Tibial artery (tissue), 4 donors: ENCODE results near the gene PLXNA4.

Source experiments
- DNase-seq, 2 donors: peaks; one replicate each; pipeline ENCODE4 v3.0.0-alpha.2; 2019
- H3K27ac ChIP-seq, 2 donors: fragments of 200-600 bp; sonication (generic) in 1 of 2; 1 replicate in 1 of 2; 2 replicates in 1 of 2; pipeline ENCODE4 v1.5.1; 2018 to 2019; ENCODE audit warnings: mild to moderate bottlenecking in 1 of 2
- H3K27me3 ChIP-seq, 2 donors: fragments of 200-600 bp; sonication (generic) in 1 of 2; one replicate each; pipeline versions ENCODE4 v1.5.1 to v1.6.0; 2016 to 2019
- H3K36me3 ChIP-seq, 3 donors: fragments of 200-600 bp; sonication (generic) in 2 of 3; one replicate each; pipeline ENCODE4 v1.5.1; 2016 to 2019; ENCODE audit warnings: mild to moderate bottlenecking in 2 of 3
- H3K4me1 ChIP-seq, 4 donors: fragments of 200-600 bp; sonication (generic) in 2 of 4; 1 replicate in 3 of 4; 2 replicates in 1 of 4; pipeline ENCODE4 v1.5.1; 2016 to 2019
- H3K4me3 ChIP-seq, 2 donors: fragments of 200-600 bp; sonication (generic) in 1 of 2; 1 replicate in 1 of 2; 2 replicates in 1 of 2; pipeline ENCODE4 v1.5.1; 2018 to 2019; ENCODE audit warnings: mild to moderate bottlenecking in 2 of 2
- H3K9me3 ChIP-seq, 3 donors: fragments of 200-600 bp; sonication (generic) in 1 of 3; one replicate each; pipeline ENCODE4 v1.5.1; 2016 to 2019
- intact Hi-C: fragments of 100-400 bp; cut with DNase I; formaldehyde crosslinking; loops from one replicate; pipeline ENCODE4 v1.15.0; 2023; ENCODE audit warnings: low total_unique reads
- TF ChIP-seq, protein P1 (sequence below), 2 experiments: fragments of 200-600 bp in 1 of 2; fragments of 450-650 bp in 1 of 2; IDR thresholded peaks; one replicate each; pipeline ENCODE4 v1.5.1; 2017 to 2019; ENCODE audit warnings: antibody characterized with exemption in 2 of 2, mild to moderate bottlenecking in 1 of 2, moderate library complexity in 1 of 2

PLXNA4 gene

DNA sequence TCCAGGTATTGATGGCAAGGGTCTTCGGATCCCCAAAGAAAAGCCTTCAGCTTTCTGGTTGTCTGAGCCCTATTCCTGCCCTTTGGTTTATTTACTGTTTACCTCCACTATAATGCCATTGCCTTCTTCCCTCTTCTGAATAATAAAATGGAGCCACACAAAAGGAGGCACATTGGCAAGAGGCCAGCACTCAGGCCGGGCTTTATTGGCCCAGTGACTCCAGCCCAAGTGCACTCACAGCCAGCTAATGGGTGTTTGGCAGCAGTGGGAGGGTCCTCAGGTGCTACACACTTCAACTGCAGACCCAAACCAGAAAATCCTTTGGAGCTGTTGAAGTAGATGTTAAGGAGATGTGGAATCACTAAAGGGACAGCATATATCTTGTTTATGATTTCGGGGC lies 336.0 kb downstream of the PLXNA4 start:
- H3K4me1 ChIP-seq, result no peaks in the 10 kb centered on the region
- H3K27me3 ChIP-seq, result no peaks in the 10 kb centered on the region
- H3K27ac ChIP-seq, result no peak overlapping the region
- TF ChIP-seq, protein P1, sequence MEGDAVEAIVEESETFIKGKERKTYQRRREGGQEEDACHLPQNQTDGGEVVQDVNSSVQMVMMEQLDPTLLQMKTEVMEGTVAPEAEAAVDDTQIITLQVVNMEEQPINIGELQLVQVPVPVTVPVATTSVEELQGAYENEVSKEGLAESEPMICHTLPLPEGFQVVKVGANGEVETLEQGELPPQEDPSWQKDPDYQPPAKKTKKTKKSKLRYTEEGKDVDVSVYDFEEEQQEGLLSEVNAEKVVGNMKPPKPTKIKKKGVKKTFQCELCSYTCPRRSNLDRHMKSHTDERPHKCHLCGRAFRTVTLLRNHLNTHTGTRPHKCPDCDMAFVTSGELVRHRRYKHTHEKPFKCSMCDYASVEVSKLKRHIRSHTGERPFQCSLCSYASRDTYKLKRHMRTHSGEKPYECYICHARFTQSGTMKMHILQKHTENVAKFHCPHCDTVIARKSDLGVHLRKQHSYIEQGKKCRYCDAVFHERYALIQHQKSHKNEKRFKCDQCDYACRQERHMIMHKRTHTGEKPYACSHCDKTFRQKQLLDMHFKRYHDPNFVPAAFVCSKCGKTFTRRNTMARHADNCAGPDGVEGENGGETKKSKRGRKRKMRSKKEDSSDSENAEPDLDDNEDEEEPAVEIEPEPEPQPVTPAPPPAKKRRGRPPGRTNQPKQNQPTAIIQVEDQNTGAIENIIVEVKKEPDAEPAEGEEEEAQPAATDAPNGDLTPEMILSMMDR (IDR thresholded peaks at IDR 0.05), result no peak
- DNase-seq, result no peak
- H3K9me3 ChIP-seq, result no peaks in the 10 kb centered on the region
- H3K4me3 ChIP-seq, result no peak overlapping the region
- intact Hi-C loops, result no loop called here
- peaks cover 0 to 5% (median 0%) of the 10 kb centered on the region in 3 donors for H3K36me3 ChIP-seq

DNA sequence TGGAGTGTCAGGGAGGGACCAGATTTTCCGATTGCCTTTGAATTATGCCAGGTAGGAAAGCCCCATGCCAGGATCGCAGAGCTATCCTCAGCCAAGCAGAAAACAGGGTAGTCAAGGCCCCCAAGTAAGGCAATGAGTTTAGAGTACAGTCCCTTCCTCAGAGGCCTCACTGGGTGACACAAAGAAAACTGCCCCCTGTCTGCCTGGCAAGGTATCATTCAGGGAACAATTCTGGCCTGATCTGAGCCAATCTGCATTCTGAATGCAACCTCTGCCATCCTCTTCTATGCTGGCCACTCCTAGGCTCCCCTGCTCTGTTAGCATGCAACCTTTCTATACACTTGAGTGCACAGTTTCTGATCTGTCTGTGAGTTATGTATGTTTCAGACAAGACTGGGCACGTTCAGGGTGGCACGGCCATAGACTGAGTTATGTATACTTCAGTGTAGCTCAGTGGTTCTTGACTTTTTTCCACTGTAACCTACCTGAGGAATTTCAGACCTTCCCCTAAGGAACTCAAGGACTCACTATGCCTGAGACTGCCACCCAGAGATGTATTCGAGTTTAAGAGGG lies 336.8 kb downstream of the PLXNA4 start:
- H3K4me1 ChIP-seq, result no peaks in the 10 kb centered on the region
- H3K27ac ChIP-seq, result no peak overlapping the region
- TF ChIP-seq, protein P1 (IDR thresholded peaks at IDR 0.05), result no peak
- H3K27me3 ChIP-seq, result no peaks in the 10 kb centered on the region
- intact Hi-C loops, result no loop called here
- no peak for DNase-seq
- no peaks in the 10 kb centered on the region for H3K9me3 ChIP-seq
- H3K4me3 ChIP-seq, result no peak overlapping the region
- H3K36me3 ChIP-seq, result peaks cover 0 to 5% (median 0%) of the 10 kb centered on the region in 3 donors

DNA sequence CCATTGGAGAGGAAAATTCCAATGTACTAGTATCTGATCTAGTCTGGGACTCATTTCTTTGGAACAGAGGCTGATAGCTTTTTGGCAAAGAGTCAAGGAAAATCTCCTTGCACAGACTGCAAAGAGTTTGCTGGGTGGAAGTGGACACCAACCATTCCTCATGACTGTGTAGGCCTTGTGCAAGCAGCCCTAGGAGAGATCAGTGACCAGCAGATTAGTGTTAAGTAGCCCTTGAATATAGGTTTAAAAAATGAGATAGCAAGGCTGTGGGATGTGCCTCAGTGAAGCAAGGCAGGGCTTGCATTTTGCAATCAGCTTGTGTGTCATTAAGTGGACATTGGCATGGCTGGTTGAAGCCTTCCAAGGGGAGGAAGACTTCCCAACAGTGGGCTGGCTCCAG lies 341.6 kb downstream of the PLXNA4 start:
- no peaks in the 10 kb centered on the region for H3K9me3 ChIP-seq
- H3K36me3 ChIP-seq, result peaks cover 0 to 5% (median 0%) of the 10 kb centered on the region in 3 donors
- intact Hi-C loops, result no loop called here
- H3K27ac ChIP-seq, result no peak overlapping the region
- TF ChIP-seq, protein P1 (IDR thresholded peaks at IDR 0.05), result no peak
- DNase-seq, result no peak
- H3K4me3 ChIP-seq, result no peak overlapping the region
- H3K27me3 ChIP-seq, result no peaks in the 10 kb centered on the region
- no peaks in the 10 kb centered on the region for H3K4me1 ChIP-seq

DNA sequence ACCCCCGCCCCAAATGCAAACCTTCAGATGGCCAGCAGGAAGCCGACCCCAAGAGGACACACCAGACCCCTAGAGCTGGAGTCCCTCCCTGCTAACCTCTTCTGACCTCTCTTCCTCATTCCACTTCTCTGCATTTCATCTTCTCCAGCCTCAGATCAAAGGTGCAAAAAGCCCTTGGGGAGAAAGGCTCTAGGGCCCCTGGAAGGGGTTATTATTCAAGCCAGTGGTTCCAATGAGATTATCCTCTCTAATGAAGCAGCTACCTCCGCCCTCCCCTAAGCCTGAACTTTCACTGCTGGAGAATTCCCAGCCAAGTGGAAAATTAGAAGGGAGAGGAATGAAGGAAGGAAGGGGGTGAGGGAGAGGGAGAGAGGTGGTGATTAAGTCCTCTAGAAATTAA lies 343.9 kb downstream of the PLXNA4 start:
- intact Hi-C loops, result no loop called here
- DNase-seq, result no peak
- H3K4me3 ChIP-seq, result no peak overlapping the region
- TF ChIP-seq, protein P1 (IDR thresholded peaks at IDR 0.05), result no peak
- H3K27ac ChIP-seq, result no peak overlapping the region
- no peaks in the 10 kb centered on the region for H3K4me1 ChIP-seq
- no peaks in the 10 kb centered on the region for H3K27me3 ChIP-seq
- H3K36me3 ChIP-seq, result no peaks in the 10 kb centered on the region
- H3K9me3 ChIP-seq, result no peaks in the 10 kb centered on the region

DNA sequence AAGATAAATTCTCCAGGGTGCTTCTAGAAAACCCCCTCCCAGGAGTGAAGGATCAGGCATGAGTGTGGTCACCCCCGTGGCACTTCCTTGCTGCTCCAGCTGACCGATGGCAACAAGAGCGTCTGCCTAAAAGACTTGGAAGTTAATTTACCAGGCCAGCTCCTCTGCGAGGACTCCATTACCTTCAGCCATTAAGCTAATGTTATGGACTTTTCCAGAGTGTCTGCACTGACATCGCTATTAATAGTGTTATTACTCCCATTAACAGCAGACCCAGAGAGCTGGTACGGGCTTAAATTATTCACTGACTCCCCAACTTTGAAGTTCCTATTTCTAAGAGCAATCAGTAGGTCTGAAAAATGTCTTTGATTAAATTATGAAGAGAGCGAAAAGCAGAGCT lies 345.8 kb downstream of the PLXNA4 start:
- no peak overlapping the region for H3K4me3 ChIP-seq
- no peak for DNase-seq
- TF ChIP-seq, protein P1 (IDR thresholded peaks at IDR 0.05), result no peak
- H3K36me3 ChIP-seq, result no peaks in the 10 kb centered on the region
- H3K27ac ChIP-seq, result no peak overlapping the region
- H3K4me1 ChIP-seq, result no peaks in the 10 kb centered on the region
- no peaks in the 10 kb centered on the region for H3K27me3 ChIP-seq
- no peaks in the 10 kb centered on the region for H3K9me3 ChIP-seq
- intact Hi-C loops, result no loop called here

DNA sequence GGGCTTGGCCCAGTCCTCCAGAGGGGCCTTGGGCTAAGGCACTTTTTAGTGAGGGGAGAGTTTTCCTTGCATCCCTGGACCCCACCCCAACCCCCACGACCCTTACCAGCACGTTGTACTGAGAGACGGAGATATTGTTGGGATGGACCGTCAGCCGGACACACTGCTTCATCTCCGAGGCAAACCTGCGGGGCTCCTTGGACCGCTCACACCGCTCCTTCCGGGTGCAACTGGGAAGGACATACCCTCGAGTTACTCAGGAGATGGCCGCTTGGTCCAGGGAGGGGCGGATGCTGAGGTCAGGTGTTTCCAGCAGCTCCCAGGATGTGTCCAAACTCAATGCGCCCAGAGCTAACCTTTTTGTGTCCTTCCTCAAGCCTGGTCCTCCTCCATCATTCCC lies 348.0 kb downstream of the PLXNA4 start:
- H3K27ac ChIP-seq, result no peak overlapping the region
- no peak for DNase-seq
- H3K36me3 ChIP-seq, result no peaks in the 10 kb centered on the region
- H3K9me3 ChIP-seq, result no peaks in the 10 kb centered on the region
- H3K27me3 ChIP-seq, result no peaks in the 10 kb centered on the region
- intact Hi-C loops, result no loop called here
- H3K4me3 ChIP-seq, result no peak overlapping the region
- TF ChIP-seq, protein P1 (IDR thresholded peaks at IDR 0.05), result no peak
- H3K4me1 ChIP-seq, result no peaks in the 10 kb centered on the region
